NT2/D1 (cell line): ENCODE results near the gene CCDC177.

Experiments
- YY1 ChIP-seq: IDR thresholded peaks from 2 replicates; pipeline ENCODE4 v1.6.1; 2011; ENCODE audit not compliant: insufficient read length, insufficient read depth
- ZNF274 ChIP-seq: IDR thresholded peaks from 2 replicates; pipeline ENCODE4 v1.6.1; 2011; ENCODE audit warnings: mild to moderate bottlenecking, low read depth, low read length

DNA sequence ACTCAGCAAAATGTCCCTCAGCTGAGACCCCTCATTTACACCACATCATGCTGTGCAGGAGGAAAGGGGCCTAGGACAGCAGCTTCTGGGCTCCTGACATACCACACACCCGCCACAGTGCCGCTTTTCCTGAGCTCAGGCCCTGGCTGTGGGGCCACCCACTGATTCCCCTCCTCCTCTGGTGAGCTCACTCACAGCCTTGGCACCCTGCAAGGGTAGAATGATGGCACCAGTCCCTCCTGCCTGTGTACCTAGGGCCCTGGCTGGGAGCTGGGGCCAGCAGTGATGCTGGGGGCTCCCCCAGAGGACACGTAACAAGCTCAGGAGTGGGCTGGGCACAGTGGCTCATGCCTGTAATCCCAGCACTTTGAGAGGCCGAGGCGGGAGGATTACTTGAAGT, 45.7 kb downstream of the CCDC177 start:
- TF ChIP-seq ZNF274 (no peak), YY1 (no peak)
